Loucy (cell line): ENCODE results near the gene QSOX1.

Source experiments
- CTCF ChIP-seq: fragments of 200-600 bp; sonication (generic); conservative IDR thresholded peaks from 2 replicates; pipeline ENCODE4 v1.5.1; 2014; ENCODE audit warnings: mild to moderate bottlenecking, antibody characterized with exemption, low read length
- EZH2phosphoT487 ChIP-seq: fragments of 200-600 bp; IDR thresholded peaks from 2 replicates; pipeline ENCODE4 v1.6.1; 2018; ENCODE audit warnings: antibody characterized with exemption, mild to moderate bottlenecking, moderate library complexity, borderline replicate concordance

GRCh38 chr1:180136968-180137356, 17.7 kb upstream of the QSOX1 start:
- TF ChIP-seq CTCF (no peak), EZH2phosphoT487 (no peak)
